Measurements from ENCODE around the gene SCT.

- TF ChIP-seq, protein P1, sequence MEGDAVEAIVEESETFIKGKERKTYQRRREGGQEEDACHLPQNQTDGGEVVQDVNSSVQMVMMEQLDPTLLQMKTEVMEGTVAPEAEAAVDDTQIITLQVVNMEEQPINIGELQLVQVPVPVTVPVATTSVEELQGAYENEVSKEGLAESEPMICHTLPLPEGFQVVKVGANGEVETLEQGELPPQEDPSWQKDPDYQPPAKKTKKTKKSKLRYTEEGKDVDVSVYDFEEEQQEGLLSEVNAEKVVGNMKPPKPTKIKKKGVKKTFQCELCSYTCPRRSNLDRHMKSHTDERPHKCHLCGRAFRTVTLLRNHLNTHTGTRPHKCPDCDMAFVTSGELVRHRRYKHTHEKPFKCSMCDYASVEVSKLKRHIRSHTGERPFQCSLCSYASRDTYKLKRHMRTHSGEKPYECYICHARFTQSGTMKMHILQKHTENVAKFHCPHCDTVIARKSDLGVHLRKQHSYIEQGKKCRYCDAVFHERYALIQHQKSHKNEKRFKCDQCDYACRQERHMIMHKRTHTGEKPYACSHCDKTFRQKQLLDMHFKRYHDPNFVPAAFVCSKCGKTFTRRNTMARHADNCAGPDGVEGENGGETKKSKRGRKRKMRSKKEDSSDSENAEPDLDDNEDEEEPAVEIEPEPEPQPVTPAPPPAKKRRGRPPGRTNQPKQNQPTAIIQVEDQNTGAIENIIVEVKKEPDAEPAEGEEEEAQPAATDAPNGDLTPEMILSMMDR (IDR thresholded peaks at IDR 0.05): no peak
- TF ChIP-seq POLR2AphosphoS5 (IDR thresholded peaks at IDR 0.05) (no peak), POLR2A (IDR thresholded peaks at IDR 0.05; ENCODE audit: low read depth) (no peak)
These were observed 12.1 kb downstream of the SCT start for GRCh38 chr11:614623-615503.

All from esophagus muscularis mucosa (tissue), 3 donors.